ENCODE measurements around the gene KANSL2.

GRCh38 chr12:48695859-48696258 lies 13.8 kb upstream of the KANSL2 start:
- TF ChIP-seq ETV6 (IDR thresholded peaks at IDR 0.05; ENCODE audit: borderline replicate concordance in 1 of 2, low read depth in 2 of 2, low read length in 1 of 2), result no peak
- TF ChIP-seq ETV6 (CRISPR knock-in tag; IDR thresholded peaks at IDR 0.05; ENCODE audit: borderline replicate concordance), result no peak
- TF ChIP-seq ZNF436 (CRISPR knock-in tag; IDR thresholded peaks at IDR 0.05), result no peak
- TF ChIP-seq ZNF274 (IDR thresholded peaks at IDR 0.05; ENCODE audit: borderline replicate concordance, low read depth, low read length), result no peak
- TF ChIP-seq ZNF232 (CRISPR knock-in tag; IDR thresholded peaks at IDR 0.05), result no peak
- no peak for TF ChIP-seq ZNF124 (CRISPR knock-in tag; IDR thresholded peaks at IDR 0.05)
- no peak for TF ChIP-seq SIRT6 (IDR thresholded peaks at IDR 0.05; ENCODE audit: low read depth, low read length)
- no peak for TF ChIP-seq CTCF (IDR thresholded peaks at IDR 0.05 in 2 of 3, conservative IDR thresholded peaks at IDR 0.05 in 1 of 3; ENCODE audit: insufficient read depth in 2 of 3, low read depth in 1 of 3, low read length in 3 of 3)
- no peak for TF ChIP-seq ZNF655 (CRISPR knock-in tag; IDR thresholded peaks at IDR 0.05)
- no peak for TF ChIP-seq KAT7 (CRISPR knock-in tag; IDR thresholded peaks at IDR 0.05; ENCODE audit: borderline replicate concordance)
- no peak for TF ChIP-seq BHLHE40 (IDR thresholded peaks at IDR 0.05; ENCODE audit: low read length)
- TF ChIP-seq RBM39 (optimal IDR thresholded peaks at IDR 0.05; ENCODE audit: low read depth, low read length), result no peak
- no peak for TF ChIP-seq ELF1 (tag; IDR thresholded peaks at IDR 0.05)
- TF ChIP-seq ESRRA (IDR thresholded peaks at IDR 0.05; ENCODE audit: borderline replicate concordance, low read depth), result no peak
- TF ChIP-seq ATF2 (CRISPR knock-in tag; IDR thresholded peaks at IDR 0.05), result no peak

All from K562 (cell line).